H9 (cell line): Measurements from ENCODE around the gene GRID1. TPM values are rescaled to one million over a fixed set of nuclear protein-coding genes. Genes with fewer than 3 reads are reported as not detected.

Experiments
- DNase-seq: peaks from one replicate; pipeline ENCODE4 v3.0.0-alpha.2; 2017
- H2AFZ ChIP-seq: one replicate; pipeline ENCODE4 v1.6.1; 2013; ENCODE audit warnings: mild to moderate bottlenecking, low read length, control low read depth, moderate library complexity
- H2AK5ac ChIP-seq: 2 replicates; pipeline ENCODE4 v1.6.1; 2013; ENCODE audit warnings: low read length, control low read depth, mixed read lengths; ENCODE audit not compliant: insufficient read length
- H2BK120ac ChIP-seq: one replicate; pipeline ENCODE4 v1.6.1; 2013; ENCODE audit warnings: low read depth, mild to moderate bottlenecking, low read length, control low read depth, inconsistent platforms; ENCODE audit not compliant: poor library complexity, severe bottlenecking
- H2BK12ac ChIP-seq: 2 replicates; pipeline ENCODE4 v1.6.1; 2013; ENCODE audit warnings: low read length, control low read depth, mixed read lengths, low read depth; ENCODE audit not compliant: insufficient read length
- H2BK15ac ChIP-seq: 2 replicates; pipeline ENCODE4 v1.6.1; 2013; ENCODE audit warnings: low read depth, low read length, control low read depth
- H2BK20ac ChIP-seq: one replicate; pipeline ENCODE4 v1.6.1; 2013; ENCODE audit warnings: low read depth, mild to moderate bottlenecking, low read length, control low read depth, inconsistent platforms; ENCODE audit not compliant: poor library complexity, severe bottlenecking
- H2BK5ac ChIP-seq: 2 replicates; pipeline ENCODE4 v1.6.1; 2013; ENCODE audit warnings: low read length, control low read depth, mixed read lengths; ENCODE audit not compliant: insufficient read length
- H3K14ac ChIP-seq: 2 replicates; pipeline ENCODE4 v1.6.1; 2013; ENCODE audit warnings: low read length, control low read depth; ENCODE audit not compliant: insufficient read depth
- H3K18ac ChIP-seq: 2 replicates; pipeline ENCODE4 v1.6.1; 2013; ENCODE audit warnings: low read depth, mild to moderate bottlenecking, mixed read lengths, low read length, control low read depth; ENCODE audit not compliant: insufficient read length
- H3K23ac ChIP-seq: 2 replicates; pipeline ENCODE4 v1.6.1; 2013; ENCODE audit warnings: low read length, control low read depth, mixed read lengths, low read depth; ENCODE audit not compliant: insufficient read length
- H3K23me2 ChIP-seq: 2 replicates; pipeline ENCODE4 v1.6.1; 2013; ENCODE audit warnings: low read depth, mild to moderate bottlenecking, mixed read lengths, low read length, control low read depth; ENCODE audit not compliant: insufficient read length, poor library complexity, severe bottlenecking
- H3K27ac ChIP-seq: 2 replicates; pipeline ENCODE4 v1.5.1; 2013; ENCODE audit warnings: low read length, control low read depth, mixed read lengths, low read depth; ENCODE audit not compliant: insufficient read length
- H3K27me3 ChIP-seq: 2 replicates; pipeline ENCODE4 v1.6.1; 2013; ENCODE audit warnings: low read length, control low read depth, inconsistent platforms; ENCODE audit not compliant: insufficient read depth
- H3K4ac ChIP-seq: 2 replicates; pipeline ENCODE4 v1.6.1; 2013; ENCODE audit warnings: low read depth, mild to moderate bottlenecking, control low read depth, inconsistent platforms, low read length, moderate library complexity
- H3K4me1 ChIP-seq: 2 replicates; pipeline ENCODE4 v1.6.1; 2013; ENCODE audit warnings: low read length, control low read depth, inconsistent platforms; ENCODE audit not compliant: insufficient read depth
- H3K4me2 ChIP-seq: 2 replicates; pipeline ENCODE4 v1.6.1; 2013; ENCODE audit warnings: low read length, control low read depth, mixed read lengths; ENCODE audit not compliant: insufficient read length, insufficient read depth
- H3K56ac ChIP-seq: 2 replicates; pipeline ENCODE4 v1.6.1; 2013; ENCODE audit warnings: low read depth, mild to moderate bottlenecking, mixed read lengths, low read length, control low read depth; ENCODE audit not compliant: insufficient read length
- H3K79me1 ChIP-seq: 2 replicates; pipeline ENCODE4 v1.6.1; 2013; ENCODE audit warnings: low read depth, mild to moderate bottlenecking, moderate library complexity, low read length, control low read depth, inconsistent platforms; ENCODE audit not compliant: insufficient read depth, poor library complexity, severe bottlenecking
- H3K79me2 ChIP-seq: 2 replicates; pipeline ENCODE4 v1.6.1; 2013; ENCODE audit warnings: low read length, control low read depth, inconsistent platforms; ENCODE audit not compliant: insufficient read depth
- H3K9ac ChIP-seq: 2 replicates; pipeline ENCODE4 v1.6.1; 2013; ENCODE audit warnings: low read length, control low read depth, mixed read lengths; ENCODE audit not compliant: insufficient read length; ENCODE audit errors: extremely low read depth
- H3K9me3 ChIP-seq: one replicate; pipeline ENCODE4 v1.6.1; 2013; ENCODE audit warnings: low read depth, low read length, inconsistent platforms; ENCODE audit not compliant: control insufficient read depth
- H3T11ph ChIP-seq: one replicate; pipeline ENCODE4 v1.6.1; 2013; ENCODE audit warnings: mild to moderate bottlenecking, low read length, control low read depth, inconsistent platforms
- H4K20me1 ChIP-seq: one replicate; pipeline ENCODE4 v1.6.1; 2013; ENCODE audit not compliant: control insufficient read depth, insufficient read length, insufficient read depth
- H4K5ac ChIP-seq: 2 replicates; pipeline ENCODE4 v1.6.1; 2013; ENCODE audit warnings: low read depth, mild to moderate bottlenecking, mixed read lengths, low read length, control low read depth; ENCODE audit not compliant: insufficient read length
- H4K8ac ChIP-seq: replicated peaks from 2 replicates; pipeline ENCODE4 v1.6.1; 2013; ENCODE audit warnings: low read length, control low read depth, mixed read lengths, low read depth; ENCODE audit not compliant: insufficient read length
- H4K91ac ChIP-seq: 2 replicates; pipeline ENCODE4 v1.6.1; 2013; ENCODE audit warnings: low read depth, mild to moderate bottlenecking, moderate library complexity, mixed read lengths, low read length, control low read depth; ENCODE audit not compliant: insufficient read length
- H3K27ac Mint-ChIP-seq, 3 experiments: 2 replicates in 2 of 3; 3 replicates in 1 of 3; pipeline ENCODE4 v1.8.0; 2020 to 2021; ENCODE audit warnings: mixed read lengths in 3 of 3, mild to moderate bottlenecking in 1 of 3, moderate library complexity in 1 of 3
- H3K27me3 Mint-ChIP-seq: 2 replicates; pipeline ENCODE4 v1.8.0; 2021; ENCODE audit warnings: low read depth, mild to moderate bottlenecking, moderate library complexity, mixed read lengths
- H3K36me3 Mint-ChIP-seq, 3 experiments: 2 replicates in 2 of 3; 3 replicates in 1 of 3; pipeline ENCODE4 v1.8.0; 2020 to 2021; ENCODE audit warnings: low read depth in 3 of 3, mixed read lengths in 3 of 3; ENCODE audit not compliant: insufficient read depth in 1 of 3
- H3K4me1 Mint-ChIP-seq, 2 experiments: 2 replicates each; pipeline ENCODE4 v1.8.0; 2020; ENCODE audit warnings: mixed read lengths in 2 of 2
- H3K4me3 Mint-ChIP-seq, 2 experiments: 2 replicates in 1 of 2; 3 replicates in 1 of 2; pipeline ENCODE4 v1.8.0; 2020 to 2021; ENCODE audit warnings: mild to moderate bottlenecking in 2 of 2, mixed read lengths in 2 of 2, moderate library complexity in 1 of 2
- H3K9me3 Mint-ChIP-seq, 2 experiments: 2 replicates in 1 of 2; 3 replicates in 1 of 2; pipeline ENCODE4 v1.8.0; 2020; ENCODE audit warnings: mild to moderate bottlenecking in 2 of 2, mixed read lengths in 2 of 2, moderate library complexity in 1 of 2
- WGBS: extraction: QIAGEN DNeasy Blood & Tissue Kit; methylation state at CpG from one replicate; pipeline ENCODE4 v1.1.7; 2013; ENCODE audit warnings: missing lambda C conversion rate, low lambda C conversion rate, mixed read lengths; ENCODE audit not compliant: insufficient read length; ENCODE audit errors: extremely low coverage; 5-methylcytosine and 5-hydroxymethylcytosine counted together
- total RNA-seq: library from RNA; stranded (reverse); gene quantifications from 2 replicates; pipeline ENCODE4 v1.2.1, GENCODE V29; 2021
- TF ChIP-seq, protein P1 (sequence below): fragments of 200-600 bp; sonication (generic); conservative IDR thresholded peaks from 3 replicates; pipeline ENCODE4 v1.8.0; 2021; ENCODE audit warnings: antibody characterized with exemption, mild to moderate bottlenecking

Gene GRID1
- total RNA-seq, 1 experiment from 2014 or later: 0.35 TPM

DNA sequence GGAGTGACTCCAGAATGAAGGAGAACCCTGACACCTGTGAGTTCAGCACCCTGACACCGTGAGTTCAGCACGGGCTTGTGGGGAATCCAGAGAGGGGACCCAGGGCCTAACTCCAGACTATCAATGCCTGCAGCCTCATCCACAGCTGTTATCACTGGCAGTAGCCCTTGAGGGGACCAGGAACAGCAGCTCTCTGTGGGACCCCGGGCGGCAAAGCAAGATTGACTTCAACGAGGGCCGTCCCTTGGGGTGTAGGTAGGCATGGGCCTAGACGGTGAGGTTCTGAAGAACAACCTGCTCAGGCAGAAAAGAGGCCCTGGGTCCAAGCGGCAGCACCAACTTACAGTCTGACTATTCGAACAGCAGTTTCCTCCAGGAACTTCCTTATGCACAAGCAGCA lies 8.9 kb downstream of the GRID1 start:
- H4K91ac ChIP-seq: no peak overlapping the region
- no peak overlapping the region for H4K8ac ChIP-seq
- H3K79me2 ChIP-seq: no peaks in the 10 kb centered on the region
- H4K5ac ChIP-seq: no peak overlapping the region
- H3K9ac ChIP-seq: no peak overlapping the region
- no peak overlapping the region for H3K18ac ChIP-seq
- no peak overlapping the region for H3K14ac ChIP-seq
- no peak overlapping the region for H3K56ac ChIP-seq
- H3K9me3 Mint-ChIP-seq: no peaks in the 10 kb centered on the region
- H4K20me1 ChIP-seq: no peaks in the 10 kb centered on the region
- peaks cover 4% of the 10 kb centered on the region in 2 experiments for H3K4me1 Mint-ChIP-seq
- H3K4me3 Mint-ChIP-seq: no peak overlapping the region
- no peak overlapping the region for H3K4ac ChIP-seq
- H3K27ac Mint-ChIP-seq: no peak overlapping the region
- TF ChIP-seq, protein P1, sequence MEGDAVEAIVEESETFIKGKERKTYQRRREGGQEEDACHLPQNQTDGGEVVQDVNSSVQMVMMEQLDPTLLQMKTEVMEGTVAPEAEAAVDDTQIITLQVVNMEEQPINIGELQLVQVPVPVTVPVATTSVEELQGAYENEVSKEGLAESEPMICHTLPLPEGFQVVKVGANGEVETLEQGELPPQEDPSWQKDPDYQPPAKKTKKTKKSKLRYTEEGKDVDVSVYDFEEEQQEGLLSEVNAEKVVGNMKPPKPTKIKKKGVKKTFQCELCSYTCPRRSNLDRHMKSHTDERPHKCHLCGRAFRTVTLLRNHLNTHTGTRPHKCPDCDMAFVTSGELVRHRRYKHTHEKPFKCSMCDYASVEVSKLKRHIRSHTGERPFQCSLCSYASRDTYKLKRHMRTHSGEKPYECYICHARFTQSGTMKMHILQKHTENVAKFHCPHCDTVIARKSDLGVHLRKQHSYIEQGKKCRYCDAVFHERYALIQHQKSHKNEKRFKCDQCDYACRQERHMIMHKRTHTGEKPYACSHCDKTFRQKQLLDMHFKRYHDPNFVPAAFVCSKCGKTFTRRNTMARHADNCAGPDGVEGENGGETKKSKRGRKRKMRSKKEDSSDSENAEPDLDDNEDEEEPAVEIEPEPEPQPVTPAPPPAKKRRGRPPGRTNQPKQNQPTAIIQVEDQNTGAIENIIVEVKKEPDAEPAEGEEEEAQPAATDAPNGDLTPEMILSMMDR: no peak
- no peak overlapping the region for H3T11ph ChIP-seq
- H2BK5ac ChIP-seq: no peak overlapping the region
- no peak overlapping the region for H2AFZ ChIP-seq
- H2BK20ac ChIP-seq: no peak overlapping the region
- H3K36me3 Mint-ChIP-seq: no peaks in the 10 kb centered on the region
- peaks cover 2% of the 10 kb centered on the region for H3K23me2 ChIP-seq
- no peak overlapping the region for H2AK5ac ChIP-seq
- no peaks in the 10 kb centered on the region for H3K4me1 ChIP-seq
- WGBS: no CpG with 5 or more reads among the region's 9 CpGs
- H3K27me3 ChIP-seq: peaks cover 11% of the 10 kb centered on the region; the same call in 1 of the 2 replicates
- H3K9me3 ChIP-seq: no peaks in the 10 kb centered on the region
- H2BK12ac ChIP-seq: no peak overlapping the region
- H2BK120ac ChIP-seq: no peak overlapping the region
- H3K23ac ChIP-seq: no peak overlapping the region
- no peak overlapping the region for H2BK15ac ChIP-seq
- H3K27ac ChIP-seq: no peak overlapping the region
- H3K79me1 ChIP-seq: no peaks in the 10 kb centered on the region
- H3K27me3 Mint-ChIP-seq: peaks cover 60% of the 10 kb centered on the region
- H3K4me2 ChIP-seq: no peak overlapping the region
- DNase-seq: no peak
